A673 (cell line): ENCODE data around the gene RGS16.

Experiments
- EZH2 ChIP-seq: fragments of 200-600 bp; sonication (generic); IDR thresholded peaks from 2 replicates; pipeline ENCODE4 v1.6.1; 2017; ENCODE audit warnings: borderline replicate concordance, low read depth, mild to moderate bottlenecking, mixed read lengths, antibody characterized with exemption, low read length; ENCODE audit not compliant: poor library complexity, severe bottlenecking
- TF ChIP-seq, protein P1 (sequence below): fragments of 300-800, 200-600 bp; sonication (generic); conservative IDR thresholded peaks from 2 replicates; pipeline ENCODE4 v1.5.1; 2017; ENCODE audit warnings: low read depth, mild to moderate bottlenecking, antibody characterized with exemption, low read length, moderate library complexity, mixed read lengths

DNA sequence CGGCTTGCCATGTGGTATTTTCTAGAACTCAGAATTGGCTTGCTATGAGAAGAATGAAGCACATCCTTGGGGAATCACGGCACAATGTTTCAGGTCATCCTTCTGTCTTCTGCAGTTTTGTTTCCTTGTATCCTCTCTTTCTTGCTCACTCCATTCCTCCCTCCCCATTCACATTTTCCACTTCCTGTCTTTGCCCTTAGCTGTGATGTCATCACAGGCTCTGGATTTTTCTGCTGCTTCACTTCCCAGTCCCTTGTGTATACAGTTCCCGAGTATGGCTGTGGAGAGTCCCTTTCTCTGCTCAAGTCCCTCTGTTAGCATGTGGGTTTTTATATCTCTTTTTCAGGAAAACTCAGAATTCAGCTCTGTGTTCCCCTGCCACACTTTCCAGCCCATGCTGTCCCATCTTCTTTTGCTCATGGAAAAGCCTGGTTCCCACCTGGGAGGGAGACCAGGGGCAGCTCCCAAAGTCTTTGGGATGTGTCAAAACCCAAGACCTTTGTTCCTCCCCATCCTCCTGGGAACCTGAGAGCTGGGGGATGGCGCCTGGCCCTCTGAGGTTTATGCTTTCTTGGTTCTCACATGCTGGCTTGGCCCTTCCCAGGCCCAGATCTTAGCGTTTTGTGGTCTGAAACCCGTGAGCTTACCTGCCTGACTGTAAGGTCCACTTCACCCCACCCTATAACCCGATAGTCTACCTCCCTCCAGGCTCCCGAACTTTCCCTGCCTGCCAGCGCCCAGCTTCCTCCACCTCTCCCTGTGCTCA lies 4.8 kb upstream of the RGS16 start:
- TF ChIP-seq, protein P1, sequence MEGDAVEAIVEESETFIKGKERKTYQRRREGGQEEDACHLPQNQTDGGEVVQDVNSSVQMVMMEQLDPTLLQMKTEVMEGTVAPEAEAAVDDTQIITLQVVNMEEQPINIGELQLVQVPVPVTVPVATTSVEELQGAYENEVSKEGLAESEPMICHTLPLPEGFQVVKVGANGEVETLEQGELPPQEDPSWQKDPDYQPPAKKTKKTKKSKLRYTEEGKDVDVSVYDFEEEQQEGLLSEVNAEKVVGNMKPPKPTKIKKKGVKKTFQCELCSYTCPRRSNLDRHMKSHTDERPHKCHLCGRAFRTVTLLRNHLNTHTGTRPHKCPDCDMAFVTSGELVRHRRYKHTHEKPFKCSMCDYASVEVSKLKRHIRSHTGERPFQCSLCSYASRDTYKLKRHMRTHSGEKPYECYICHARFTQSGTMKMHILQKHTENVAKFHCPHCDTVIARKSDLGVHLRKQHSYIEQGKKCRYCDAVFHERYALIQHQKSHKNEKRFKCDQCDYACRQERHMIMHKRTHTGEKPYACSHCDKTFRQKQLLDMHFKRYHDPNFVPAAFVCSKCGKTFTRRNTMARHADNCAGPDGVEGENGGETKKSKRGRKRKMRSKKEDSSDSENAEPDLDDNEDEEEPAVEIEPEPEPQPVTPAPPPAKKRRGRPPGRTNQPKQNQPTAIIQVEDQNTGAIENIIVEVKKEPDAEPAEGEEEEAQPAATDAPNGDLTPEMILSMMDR: no peak
- TF ChIP-seq EZH2: no peak
